ENCODE results near the gene SLC43A2.

DNA sequence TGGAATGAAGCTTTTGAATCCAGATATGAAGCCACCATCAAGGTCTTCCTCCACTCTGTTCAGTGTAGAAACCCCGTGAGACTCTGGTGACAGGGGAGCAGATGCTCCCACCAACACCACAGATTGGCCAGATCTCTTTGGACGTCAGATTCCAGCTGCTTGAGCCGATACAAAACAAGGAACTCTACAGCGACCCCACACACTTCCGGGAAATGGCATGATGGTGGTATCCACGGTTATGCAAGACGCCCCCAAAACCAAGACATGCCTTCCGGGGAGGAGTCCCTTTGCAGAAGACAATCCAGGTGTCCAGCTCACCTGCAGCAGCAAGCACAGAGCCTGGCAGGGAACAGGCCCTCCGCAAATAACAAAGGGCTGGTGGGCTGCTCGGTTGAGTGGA is 46.3 kb downstream of the SLC43A2 start:
- TF ChIP-seq, protein P1, sequence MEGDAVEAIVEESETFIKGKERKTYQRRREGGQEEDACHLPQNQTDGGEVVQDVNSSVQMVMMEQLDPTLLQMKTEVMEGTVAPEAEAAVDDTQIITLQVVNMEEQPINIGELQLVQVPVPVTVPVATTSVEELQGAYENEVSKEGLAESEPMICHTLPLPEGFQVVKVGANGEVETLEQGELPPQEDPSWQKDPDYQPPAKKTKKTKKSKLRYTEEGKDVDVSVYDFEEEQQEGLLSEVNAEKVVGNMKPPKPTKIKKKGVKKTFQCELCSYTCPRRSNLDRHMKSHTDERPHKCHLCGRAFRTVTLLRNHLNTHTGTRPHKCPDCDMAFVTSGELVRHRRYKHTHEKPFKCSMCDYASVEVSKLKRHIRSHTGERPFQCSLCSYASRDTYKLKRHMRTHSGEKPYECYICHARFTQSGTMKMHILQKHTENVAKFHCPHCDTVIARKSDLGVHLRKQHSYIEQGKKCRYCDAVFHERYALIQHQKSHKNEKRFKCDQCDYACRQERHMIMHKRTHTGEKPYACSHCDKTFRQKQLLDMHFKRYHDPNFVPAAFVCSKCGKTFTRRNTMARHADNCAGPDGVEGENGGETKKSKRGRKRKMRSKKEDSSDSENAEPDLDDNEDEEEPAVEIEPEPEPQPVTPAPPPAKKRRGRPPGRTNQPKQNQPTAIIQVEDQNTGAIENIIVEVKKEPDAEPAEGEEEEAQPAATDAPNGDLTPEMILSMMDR (conservative IDR thresholded peaks at IDR 0.05 in 1 of 2, IDR thresholded peaks at IDR 0.05 in 1 of 2; ENCODE audit: low read depth in 1 of 2, low read length in 2 of 2): no peak
- TF ChIP-seq EZH2 (IDR thresholded peaks at IDR 0.05; ENCODE audit: low read length, missing control alignments): no peak
